ENCODE results near the gene RPS15A.
"Not testable (repeated sequence)": the region's sequence is repeated elsewhere in the genome, so short reads cannot be mapped to it uniquely, and the experiment has no call there.

Gene RPS15A

DNA sequence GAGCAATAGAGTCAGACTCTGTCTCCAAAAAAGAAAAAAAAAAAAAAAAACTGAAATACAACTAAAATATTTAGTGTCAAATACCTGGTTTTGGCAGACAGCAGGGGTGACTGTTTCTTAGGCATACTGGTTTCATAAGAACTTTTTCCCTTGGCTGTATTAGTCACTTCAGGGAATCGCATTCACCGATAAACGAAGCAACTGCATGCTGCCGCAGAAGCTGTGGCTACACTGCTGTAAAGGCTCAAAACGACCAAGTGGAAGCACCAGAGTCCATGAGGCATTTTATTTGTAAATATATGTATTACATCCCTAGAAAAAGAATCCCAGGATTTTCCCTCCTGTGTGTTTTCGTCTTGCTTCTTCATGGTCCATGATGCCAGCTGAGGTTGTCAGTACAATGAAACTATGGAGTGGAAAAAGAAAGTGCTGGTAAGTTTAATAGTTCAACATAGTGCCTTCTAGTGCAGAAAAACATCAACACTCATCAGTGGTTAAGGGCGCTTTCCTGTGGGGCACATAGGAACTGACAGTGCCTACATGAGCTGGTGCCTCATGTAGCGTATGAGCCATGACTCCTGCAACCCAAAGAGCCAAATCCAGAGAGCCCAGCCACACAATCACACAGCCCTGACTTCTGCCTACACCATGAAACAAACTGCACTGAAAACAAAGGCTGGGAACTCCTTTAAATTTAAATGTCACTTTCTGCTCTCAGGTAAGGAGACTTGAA, 7.3 kb downstream of the RPS15A start:
- TF ChIP-seq TAF1 (IDR thresholded peaks at IDR 0.05; ENCODE audit: low read depth, low read length): no peak
- peak; percentile 23; the same call in 1 of the 2 replicates for TF ChIP-seq POLR2A (IDR thresholded peaks at IDR 0.05; ENCODE audit: low read depth, low read length)
- FAIRE-seq (no peak), DNase-seq (ENCODE audit: insufficient read length, low spot score) (no peak)

- not testable (repeated sequence) for DNase-seq (ENCODE audit: insufficient read length, low spot score); FAIRE-seq
These were observed 8.9 kb downstream of the RPS15A start for GRCh38 chr16:18781232-18781631.

GRCh38 chr16:18780460-18781026, 9.6 kb downstream of the RPS15A start:
- not testable (repeated sequence) for DNase-seq (ENCODE audit: insufficient read length, low spot score); FAIRE-seq

DNA sequence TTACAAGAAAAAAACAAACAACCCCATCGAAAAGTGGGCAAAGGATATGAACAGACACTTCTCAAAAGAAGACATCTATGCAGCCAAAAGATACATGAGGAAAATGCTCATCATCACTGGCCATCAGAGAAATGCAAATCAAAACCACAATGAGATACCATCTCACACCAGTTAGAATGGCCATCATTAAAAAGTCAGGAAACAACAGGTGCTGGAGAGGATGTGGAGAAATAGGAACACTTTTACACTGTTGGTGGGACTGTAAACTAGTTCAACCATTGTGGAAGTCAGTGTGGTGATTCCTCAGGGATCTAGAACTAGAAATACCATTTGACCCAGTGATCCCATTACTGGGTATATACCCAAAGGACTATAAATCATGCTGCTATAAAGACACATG, 12.5 kb downstream of the RPS15A start:
- FAIRE-seq; DNase-seq (ENCODE audit: insufficient read length, low spot score): not testable (repeated sequence)

DNA sequence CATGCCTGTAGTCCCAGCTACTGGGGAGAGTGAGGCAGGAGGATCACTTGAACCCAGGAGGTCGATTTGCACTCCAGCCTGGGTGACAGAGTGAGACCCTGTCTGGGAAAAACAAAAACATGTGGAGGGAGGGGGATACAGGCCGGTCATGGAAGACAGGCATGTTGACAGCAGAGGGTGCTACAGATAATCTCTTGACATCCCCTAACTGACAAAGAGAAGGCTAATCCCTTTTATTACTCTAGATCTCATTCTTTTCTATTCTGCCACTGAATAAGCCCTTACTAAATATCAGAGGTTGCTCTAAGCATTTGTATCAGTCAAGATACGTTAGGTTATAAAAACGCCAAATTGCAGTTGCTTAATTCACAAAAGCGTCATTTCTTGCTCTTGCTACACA, 13.8 kb downstream of the RPS15A start:
- FAIRE-seq; DNase-seq (ENCODE audit: insufficient read length, low spot score): not testable (repeated sequence)

DNA sequence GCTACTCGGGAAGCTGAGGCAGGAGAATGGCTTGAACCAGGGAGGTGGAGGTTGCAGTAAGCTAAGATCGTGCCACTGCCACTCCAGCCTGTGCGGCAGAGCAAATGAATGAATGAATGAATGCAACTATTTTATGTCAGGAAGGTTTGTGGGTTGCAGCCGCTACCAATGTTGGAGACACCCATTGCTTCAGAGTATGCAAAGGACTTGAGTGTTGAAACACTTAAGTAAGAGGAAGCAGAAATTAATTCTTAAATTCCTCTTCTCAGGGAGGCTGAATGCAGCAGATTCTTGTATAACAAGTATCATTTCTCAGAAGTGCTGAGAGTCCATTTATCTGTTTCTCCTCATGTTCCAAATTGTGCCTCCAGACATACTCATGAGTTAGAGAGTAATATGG, 15.5 kb downstream of the RPS15A start:
- DNase-seq (ENCODE audit: insufficient read length, low spot score); FAIRE-seq: not testable (repeated sequence)

- not testable (repeated sequence) for FAIRE-seq
These were observed 18.0 kb downstream of the RPS15A start for GRCh38 chr16:18772171-18772570.

GRCh38 chr16:18770336-18770962, 19.7 kb downstream of the RPS15A start:
- FAIRE-seq; DNase-seq (ENCODE audit: insufficient read length, low spot score): not testable (repeated sequence)

More at GRCh38 chr16:18772171-18772570, 18.0 kb downstream of the RPS15A start:
- DNase-seq (ENCODE audit: insufficient read length, low spot score): not testable (repeated sequence)

GRCh38 chr16:18767217-18767616, 22.9 kb downstream of the RPS15A start:
- not testable (repeated sequence) for DNase-seq (ENCODE audit: insufficient read length, low spot score)
- peak; percentile 76 for FAIRE-seq

GRCh38 chr16:18762713-18763112, 27.4 kb downstream of the RPS15A start:
- DNase-seq (ENCODE audit: insufficient read length, low spot score): not testable (repeated sequence)
- FAIRE-seq: peak; percentile 69

- DNase-seq (ENCODE audit: insufficient read length, low spot score): not testable (repeated sequence)
- peak; percentile 97 for FAIRE-seq
These were observed 30.3 kb downstream of the RPS15A start for GRCh38 chr16:18759598-18760520.

- FAIRE-seq: peak; percentile 82
- not testable (repeated sequence) for DNase-seq (ENCODE audit: insufficient read length, low spot score)
These were observed 32.0 kb downstream of the RPS15A start for GRCh38 chr16:18757960-18758660.

GRCh38 chr16:18756639-18757038, 33.5 kb downstream of the RPS15A start:
- FAIRE-seq; DNase-seq (ENCODE audit: insufficient read length, low spot score): not testable (repeated sequence)

GRCh38 chr16:18742870-18743269, 47.3 kb downstream of the RPS15A start:
- not testable (repeated sequence) for FAIRE-seq; DNase-seq (ENCODE audit: insufficient read length, low spot score)

DNA sequence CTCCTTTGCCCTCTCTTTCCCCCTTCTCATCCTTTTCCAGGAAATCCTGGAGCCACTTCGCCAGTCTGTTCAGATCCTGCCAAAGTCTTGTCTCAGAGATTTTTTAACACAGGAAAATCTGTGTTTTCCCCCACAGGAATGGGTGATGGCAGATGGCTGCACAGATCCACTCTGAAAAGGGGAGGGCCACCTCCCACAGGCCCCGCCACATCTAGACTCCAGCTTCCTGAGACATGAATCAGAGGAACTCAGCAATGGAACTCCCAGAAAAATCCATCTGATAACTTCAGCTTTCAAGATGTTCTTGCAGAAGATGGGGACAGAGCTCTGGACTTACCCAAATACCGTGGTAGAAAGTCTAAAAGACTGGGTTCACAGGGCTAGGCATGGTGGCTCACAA, 50.1 kb downstream of the RPS15A start:
- not testable (repeated sequence) for FAIRE-seq; DNase-seq (ENCODE audit: insufficient read length, low spot score)

DNA sequence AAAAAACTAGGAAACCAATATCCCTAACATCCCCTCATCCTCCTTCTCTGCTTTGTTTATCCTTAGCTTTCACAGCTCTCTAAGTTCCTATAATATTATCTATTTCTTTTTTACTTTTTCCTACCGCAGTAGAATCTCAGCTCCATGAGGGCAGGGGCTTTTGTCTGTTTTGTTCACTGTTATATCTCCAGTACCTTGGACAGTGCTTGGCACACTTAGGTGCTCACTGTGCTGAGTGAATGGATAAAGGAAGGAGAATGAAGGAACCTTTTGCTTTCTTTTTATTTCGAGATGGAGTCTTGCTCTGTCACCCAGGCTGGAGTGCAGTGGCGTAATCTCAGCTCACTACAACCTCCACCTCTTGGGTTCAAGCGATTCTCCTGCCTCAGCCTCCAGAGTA, 51.4 kb downstream of the RPS15A start:
- not testable (repeated sequence) for FAIRE-seq; DNase-seq (ENCODE audit: insufficient read length, low spot score)

DNA sequence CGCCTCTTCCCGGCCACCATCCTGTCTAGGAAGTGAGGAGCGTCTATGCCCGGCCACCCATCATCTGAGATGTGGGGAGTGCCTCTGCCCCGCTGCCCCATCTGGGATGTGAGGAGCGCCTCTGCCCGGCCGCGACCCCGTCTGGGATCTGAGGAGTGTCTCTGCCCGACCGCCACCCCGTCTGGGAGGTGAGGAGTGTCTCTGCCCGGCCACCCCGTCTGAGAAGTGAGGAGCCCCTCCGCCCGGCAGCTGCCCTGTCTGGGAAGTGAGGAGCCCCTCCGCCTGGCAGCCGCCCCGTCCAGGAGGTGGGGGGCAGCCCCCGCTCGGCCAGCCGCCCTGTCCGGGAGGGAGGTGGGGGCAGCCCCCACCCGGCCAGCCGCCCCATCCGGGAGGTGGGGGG, 55.9 kb downstream of the RPS15A start:
- not testable (repeated sequence) for DNase-seq (ENCODE audit: insufficient read length, low spot score); FAIRE-seq

All from GM12891 (cell line).